ENCODE results near the gene KIF13A.

The KIF13A gene

DNA sequence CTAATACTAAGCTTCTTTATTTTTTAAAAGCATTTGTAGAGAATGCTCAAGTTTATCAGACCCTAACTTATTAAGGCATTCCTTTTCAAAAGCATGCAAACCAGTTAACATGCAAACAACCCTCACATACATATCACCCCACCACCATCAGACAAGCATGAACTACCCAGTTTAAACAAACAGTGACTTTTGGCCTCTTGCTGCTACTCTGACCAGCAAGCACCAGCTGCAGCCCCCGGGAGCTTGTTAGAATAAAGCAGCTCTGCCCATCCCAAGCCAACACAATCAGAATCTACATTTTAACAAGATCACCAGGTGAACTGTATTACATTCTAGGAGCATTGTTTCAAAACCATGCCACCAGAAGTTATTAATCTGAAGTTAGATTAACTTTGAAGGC, 274.9 kb downstream of the KIF13A start:
- no peak overlapping the region for H3K4me3 ChIP-seq (ENCODE audit: low read depth, low read length)
- TF ChIP-seq, protein P1, sequence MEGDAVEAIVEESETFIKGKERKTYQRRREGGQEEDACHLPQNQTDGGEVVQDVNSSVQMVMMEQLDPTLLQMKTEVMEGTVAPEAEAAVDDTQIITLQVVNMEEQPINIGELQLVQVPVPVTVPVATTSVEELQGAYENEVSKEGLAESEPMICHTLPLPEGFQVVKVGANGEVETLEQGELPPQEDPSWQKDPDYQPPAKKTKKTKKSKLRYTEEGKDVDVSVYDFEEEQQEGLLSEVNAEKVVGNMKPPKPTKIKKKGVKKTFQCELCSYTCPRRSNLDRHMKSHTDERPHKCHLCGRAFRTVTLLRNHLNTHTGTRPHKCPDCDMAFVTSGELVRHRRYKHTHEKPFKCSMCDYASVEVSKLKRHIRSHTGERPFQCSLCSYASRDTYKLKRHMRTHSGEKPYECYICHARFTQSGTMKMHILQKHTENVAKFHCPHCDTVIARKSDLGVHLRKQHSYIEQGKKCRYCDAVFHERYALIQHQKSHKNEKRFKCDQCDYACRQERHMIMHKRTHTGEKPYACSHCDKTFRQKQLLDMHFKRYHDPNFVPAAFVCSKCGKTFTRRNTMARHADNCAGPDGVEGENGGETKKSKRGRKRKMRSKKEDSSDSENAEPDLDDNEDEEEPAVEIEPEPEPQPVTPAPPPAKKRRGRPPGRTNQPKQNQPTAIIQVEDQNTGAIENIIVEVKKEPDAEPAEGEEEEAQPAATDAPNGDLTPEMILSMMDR (IDR thresholded peaks at IDR 0.05; ENCODE audit: low read depth, low read length): no peak

DNA sequence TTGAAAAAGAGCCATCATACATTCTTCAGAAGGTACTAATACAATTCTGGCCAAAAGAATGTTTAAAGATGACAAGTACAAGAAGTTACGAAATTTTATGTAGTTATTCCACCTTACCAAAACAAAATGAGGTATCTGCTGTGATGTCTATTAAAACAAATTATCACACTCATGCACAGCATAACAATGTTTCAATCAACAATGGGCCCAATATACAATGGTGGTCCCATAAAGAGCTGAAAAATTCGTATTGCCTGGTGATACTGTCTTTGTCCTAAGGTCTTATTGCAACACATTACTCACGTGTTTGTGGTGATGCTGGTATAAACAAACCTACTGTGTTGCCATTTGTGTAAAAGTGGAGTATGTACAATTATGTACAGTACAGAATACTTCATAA, 277.1 kb downstream of the KIF13A start:
- TF ChIP-seq, protein P1 (IDR thresholded peaks at IDR 0.05; ENCODE audit: low read depth, low read length): no peak
- no peak overlapping the region for H3K4me3 ChIP-seq (ENCODE audit: low read depth, low read length)

DNA sequence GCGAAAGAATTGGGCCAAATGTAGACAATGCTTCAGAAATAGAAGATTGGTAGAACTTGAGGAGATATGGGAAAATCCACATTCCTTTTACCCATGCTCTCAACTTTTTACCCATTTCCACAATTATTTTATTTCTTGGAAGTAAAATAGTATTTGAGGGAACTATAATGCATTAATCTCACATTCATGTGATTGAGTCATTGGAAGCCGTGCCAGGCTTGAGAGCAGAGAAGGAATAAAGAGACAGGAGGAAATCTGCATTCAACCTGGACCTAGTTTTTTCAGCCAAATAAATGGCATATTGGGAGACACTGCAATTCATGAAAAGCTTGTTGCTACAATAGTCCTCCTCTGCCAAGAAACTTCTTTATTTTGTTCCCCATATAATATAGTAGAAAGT, 278.0 kb downstream of the KIF13A start:
- no peak overlapping the region for H3K4me3 ChIP-seq (ENCODE audit: low read depth, low read length)
- TF ChIP-seq, protein P1 (IDR thresholded peaks at IDR 0.05; ENCODE audit: low read depth, low read length): no peak

All from WI38 (cell line).